Spleen (tissue), 11 donors: ENCODE data around the gene GPC3. TPM values are rescaled to one million over a fixed set of nuclear protein-coding genes. Genes with fewer than 3 reads are reported as not detected.

ENCODE experiments used
- DNase-seq: peaks from one replicate; pipeline ENCODE4 v3.0.0-alpha.2; 2020
- H3K27ac ChIP-seq, 8 donors: fragments of 200-600 bp; sonication (generic) in 7 of 8; 1 replicate in 4 of 8; 2 replicates in 4 of 8; pipeline versions ENCODE4 v1.5.0 to v1.8.0; 2016 to 2021; ENCODE audit warnings: inconsistent platforms in 4 of 8, mild to moderate bottlenecking in 4 of 8, moderate library complexity in 1 of 8
- H3K27me3 ChIP-seq, 7 donors: fragments of 200-600 bp; sonication (generic) in 6 of 7; replicated peaks in 1 of 7; 1 replicate in 4 of 7; 2 replicates in 3 of 7; pipeline versions ENCODE4 v1.5.0 to v1.8.0; 2016 to 2021; ENCODE audit warnings: inconsistent platforms in 3 of 7, mild to moderate bottlenecking in 1 of 7
- H3K36me3 ChIP-seq, 6 donors: fragments of 200-600 bp; sonication (generic) in 5 of 6; 1 replicate in 4 of 6; 2 replicates in 2 of 6; pipeline versions ENCODE4 v1.5.0 to v1.8.0; 2016 to 2021; ENCODE audit warnings: inconsistent platforms in 2 of 6
- H3K4me1 ChIP-seq, 6 donors: fragments of 200-600 bp; sonication (generic) in 5 of 6; 1 replicate in 3 of 6; 2 replicates in 3 of 6; pipeline versions ENCODE4 v1.5.0 to v1.8.0; 2016 to 2021; ENCODE audit warnings: inconsistent platforms in 3 of 6
- H3K4me3 ChIP-seq, 8 donors: fragments of 200-600 bp; sonication (generic) in 7 of 8; 1 replicate in 4 of 8; 2 replicates in 4 of 8; pipeline versions ENCODE4 v1.5.0 to v1.8.0; 2016 to 2021; ENCODE audit warnings: inconsistent platforms in 4 of 8, mild to moderate bottlenecking in 4 of 8, moderate library complexity in 2 of 8
- H3K9me3 ChIP-seq, 8 donors: fragments of 200-600 bp; sonication (generic) in 7 of 8; 1 replicate in 4 of 8; 2 replicates in 4 of 8; pipeline versions ENCODE4 v1.5.0 to v1.8.0; 2016 to 2021; ENCODE audit warnings: inconsistent platforms in 4 of 8
- POLR2A ChIP-seq, 3 donors: fragments of 450-650 bp; IDR thresholded peaks; one replicate each; pipeline ENCODE4 v1.5.1; 2017; ENCODE audit warnings: antibody characterized with exemption in 3 of 3, mild to moderate bottlenecking in 1 of 3
- POLR2AphosphoS5 ChIP-seq, 3 donors: sonication (generic); formaldehyde crosslinking; IDR thresholded peaks; one replicate each; pipeline ENCODE4 v1.5.1; 2017; ENCODE audit warnings: antibody characterized with exemption in 3 of 3
- WGBS, 5 donors: extraction: QIAGEN DNeasy Blood & Tissue Kit in 3 of 5; methylation state at CpG; one replicate each; pipeline versions ENCODE4 v1.1.5 to v1.1.7; 2013 to 2018; 5-methylcytosine and 5-hydroxymethylcytosine counted together
- intact Hi-C: fragments of 100-400 bp; cut with DNase I; formaldehyde crosslinking; loops from one replicate; pipeline ENCODE4 v1.15.0; 2023; ENCODE audit warnings: low total_unique reads
- polyA plus RNA-seq, 3 donors: library from polyadenylated mRNA; stranded (reverse); fragments of 200-250 nt; gene quantifications; one replicate each; pipeline ENCODE4 v1.2.1, GENCODE V29; 2013
- total RNA-seq, 7 donors: library from RNA; depleted of rRNA in 3 of 7; stranded (reverse); fragments of >200 nt in 3 of 7; fragmentation: NEBNext Ultra II Directional in 4 of 7; extraction: Animal tissue kit (Norgen Biotek cat#: 25700) in 4 of 7; gene quantifications; one replicate each; pipeline versions ENCODE4 v1.1.0 to v1.2.1, GENCODE V29; 2016 to 2021
- TF ChIP-seq, protein P1 (sequence below), 11 experiments: fragments of 200-600 bp in 7 of 11; fragments of 450-650 bp in 4 of 11; sonication (generic) in 4 of 11; IDR thresholded peaks in 8 of 11; conservative IDR thresholded peaks in 3 of 11; 1 replicate in 7 of 11; 2 replicates in 4 of 11; pipeline versions ENCODE4 v1.4.0 to v1.8.0; 2016 to 2021; ENCODE audit warnings: antibody characterized with exemption in 11 of 11, inconsistent platforms in 4 of 11, mild to moderate bottlenecking in 1 of 11
- donor health status: healthy with polysubstance abuse.
- donor health status: DM: no; HTN: no; CAD: no; lungs with moderate emphysema.
- donor health status: DM: no; HTN: no; CAD: no.
- donor health status: Bipolar disorder and iron deficiency.
- donor health status: healthy.
- donor health status: DM: no; HTN: no; CAD: no.
- donor health status: DM: yes; HTN: yes; CAD: no.

GPC3 gene
- total and polyA plus RNA-seq, 10 donors: 0.41 to 3.3 (median 1.5) TPM

DNA sequence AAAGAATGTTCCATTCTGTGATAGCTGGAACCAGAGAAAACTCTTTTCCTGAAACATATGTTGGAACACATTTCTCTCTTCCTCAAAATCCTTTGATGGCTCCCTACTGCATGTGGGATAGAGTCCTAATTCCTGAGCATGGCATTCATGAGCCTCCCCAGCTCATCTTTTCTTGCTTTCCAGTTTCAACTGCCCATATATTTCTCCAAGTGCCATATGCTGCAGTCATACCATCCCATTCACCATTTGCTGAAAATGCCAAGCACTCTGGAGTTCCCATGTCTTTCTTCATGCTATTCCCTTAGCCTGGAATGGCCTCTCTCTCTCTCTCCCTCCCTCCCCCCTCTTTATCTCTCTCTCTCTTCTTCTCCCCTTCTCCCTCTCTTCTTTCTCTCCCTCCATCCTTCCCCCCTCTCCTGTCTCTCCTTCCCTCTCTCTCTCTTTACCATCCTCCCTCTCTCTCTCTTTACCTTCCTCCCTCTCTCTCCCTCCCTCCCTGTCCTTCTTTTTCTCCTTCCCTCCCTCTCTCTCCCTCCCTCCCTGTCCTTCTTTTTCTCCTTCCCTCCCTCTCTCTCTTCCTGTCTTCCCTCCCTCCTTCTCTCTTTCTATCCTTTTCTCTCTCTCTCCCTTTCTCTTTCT lies 436.0 kb downstream of the GPC3 start:
- Histone ChIP-seq H3K4me3 (no peak overlapping the region), H3K36me3 (no peaks in the 10 kb centered on the region), H3K27ac (no peak overlapping the region), H3K27me3 (no peaks in the 10 kb centered on the region), H3K4me1 (no peaks in the 10 kb centered on the region), H3K9me3 (peaks cover 0 to 2% (median 0%) of the 10 kb centered on the region in 8 donors)
- TF ChIP-seq, protein P1, sequence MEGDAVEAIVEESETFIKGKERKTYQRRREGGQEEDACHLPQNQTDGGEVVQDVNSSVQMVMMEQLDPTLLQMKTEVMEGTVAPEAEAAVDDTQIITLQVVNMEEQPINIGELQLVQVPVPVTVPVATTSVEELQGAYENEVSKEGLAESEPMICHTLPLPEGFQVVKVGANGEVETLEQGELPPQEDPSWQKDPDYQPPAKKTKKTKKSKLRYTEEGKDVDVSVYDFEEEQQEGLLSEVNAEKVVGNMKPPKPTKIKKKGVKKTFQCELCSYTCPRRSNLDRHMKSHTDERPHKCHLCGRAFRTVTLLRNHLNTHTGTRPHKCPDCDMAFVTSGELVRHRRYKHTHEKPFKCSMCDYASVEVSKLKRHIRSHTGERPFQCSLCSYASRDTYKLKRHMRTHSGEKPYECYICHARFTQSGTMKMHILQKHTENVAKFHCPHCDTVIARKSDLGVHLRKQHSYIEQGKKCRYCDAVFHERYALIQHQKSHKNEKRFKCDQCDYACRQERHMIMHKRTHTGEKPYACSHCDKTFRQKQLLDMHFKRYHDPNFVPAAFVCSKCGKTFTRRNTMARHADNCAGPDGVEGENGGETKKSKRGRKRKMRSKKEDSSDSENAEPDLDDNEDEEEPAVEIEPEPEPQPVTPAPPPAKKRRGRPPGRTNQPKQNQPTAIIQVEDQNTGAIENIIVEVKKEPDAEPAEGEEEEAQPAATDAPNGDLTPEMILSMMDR (IDR thresholded peaks at IDR 0.05 in 8 of 11, conservative IDR thresholded peaks at IDR 0.05 in 3 of 11): no peak
- TF ChIP-seq POLR2AphosphoS5 (IDR thresholded peaks at IDR 0.05): no peak
- no peak for TF ChIP-seq POLR2A (IDR thresholded peaks at IDR 0.05)
- intact Hi-C loops: no loop called here
- DNase-seq: no peak

DNA sequence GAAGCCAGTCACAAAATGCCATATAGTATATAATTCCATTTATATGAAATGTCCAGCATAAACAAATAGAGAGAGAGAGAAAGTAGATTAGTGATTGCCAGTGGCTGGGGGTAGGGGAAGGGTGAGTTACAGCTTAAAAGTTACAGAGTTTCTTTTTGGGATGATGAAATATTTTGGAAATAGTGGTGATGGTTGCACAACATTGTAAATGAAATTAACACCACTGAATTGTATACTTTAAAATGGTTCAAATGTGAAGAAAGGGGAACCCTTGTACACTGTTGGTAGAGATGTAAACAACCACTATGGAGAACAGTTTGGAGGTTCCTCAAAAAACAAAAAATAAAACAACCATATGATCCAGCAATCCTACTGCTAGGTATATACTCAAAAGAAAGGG lies 439.0 kb downstream of the GPC3 start:
- Histone ChIP-seq H3K27ac (no peak overlapping the region), H3K27me3 (no peaks in the 10 kb centered on the region), H3K9me3 (no peaks in the 10 kb centered on the region), H3K4me3 (no peak overlapping the region), H3K36me3 (no peaks in the 10 kb centered on the region), H3K4me1 (no peaks in the 10 kb centered on the region)
- intact Hi-C loops: no loop called here
- no peak for DNase-seq
- TF ChIP-seq, protein P1 (IDR thresholded peaks at IDR 0.05 in 8 of 11, conservative IDR thresholded peaks at IDR 0.05 in 3 of 11): no peak
- TF ChIP-seq POLR2A (IDR thresholded peaks at IDR 0.05) (no peak), POLR2AphosphoS5 (IDR thresholded peaks at IDR 0.05) (no peak)

DNA sequence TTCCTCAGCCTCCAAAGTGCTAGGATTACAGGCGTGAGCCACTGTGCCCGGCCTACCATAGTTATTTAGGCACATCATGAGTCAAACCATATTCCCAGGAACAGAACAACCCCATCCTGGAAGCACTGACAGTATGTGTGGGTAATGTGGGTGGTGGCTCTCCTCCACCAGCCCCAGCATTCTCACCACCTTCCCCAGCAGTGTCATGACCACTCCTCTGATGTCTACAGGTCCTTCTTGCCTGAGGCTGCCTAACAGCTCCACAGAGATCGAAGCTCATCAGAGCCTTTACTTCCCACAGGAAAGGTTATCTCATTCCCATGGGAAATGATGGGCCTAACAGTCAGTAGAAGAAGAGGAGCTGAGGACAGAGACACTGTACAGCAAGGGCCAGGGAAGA lies 440.6 kb downstream of the GPC3 start:
- 79 to 96% (median 84%) methylated on average over 3 of the region's 3 CpGs for WGBS, 5 donors
- Histone ChIP-seq H3K4me3 (no peak overlapping the region), H3K9me3 (no peaks in the 10 kb centered on the region), H3K27me3 (no peaks in the 10 kb centered on the region), H3K27ac (no peak overlapping the region), H3K36me3 (no peaks in the 10 kb centered on the region), H3K4me1 (no peaks in the 10 kb centered on the region)
- intact Hi-C loops: no loop called here
- no peak for DNase-seq
- TF ChIP-seq POLR2A (IDR thresholded peaks at IDR 0.05) (no peak), POLR2AphosphoS5 (IDR thresholded peaks at IDR 0.05) (no peak)
- TF ChIP-seq, protein P1 (IDR thresholded peaks at IDR 0.05 in 8 of 11, conservative IDR thresholded peaks at IDR 0.05 in 3 of 11): no peak

DNA sequence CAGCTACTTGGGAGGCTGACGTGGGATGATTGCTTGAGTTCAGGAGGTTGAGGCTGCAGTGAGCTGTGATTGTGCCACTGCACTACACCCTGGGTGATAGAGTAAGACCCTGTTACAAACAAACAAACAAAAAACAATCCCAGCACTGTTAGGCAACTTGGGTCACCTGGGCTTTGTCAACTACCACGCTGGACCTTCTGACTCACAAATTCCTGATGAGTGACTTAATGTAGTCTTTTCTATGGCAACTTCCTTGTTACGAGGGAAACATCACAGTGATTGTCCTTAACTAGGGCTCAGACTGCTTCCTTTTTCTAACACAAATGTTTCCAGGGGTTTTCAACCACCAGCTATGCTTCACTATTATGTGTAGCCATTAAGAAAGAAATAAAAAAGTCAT lies 441.3 kb downstream of the GPC3 start:
- DNase-seq: no peak
- no peaks in the 10 kb centered on the region for H3K4me1 ChIP-seq
- H3K27ac ChIP-seq: no peak overlapping the region
- no peaks in the 10 kb centered on the region for H3K27me3 ChIP-seq
- no peaks in the 10 kb centered on the region for H3K36me3 ChIP-seq
- WGBS, 5 donors: 32 to 57% (median 51%) methylated on average over 3 of the region's 3 CpGs
- intact Hi-C loops: no loop called here
- TF ChIP-seq POLR2A (IDR thresholded peaks at IDR 0.05) (no peak), POLR2AphosphoS5 (IDR thresholded peaks at IDR 0.05) (no peak)
- TF ChIP-seq, protein P1 (IDR thresholded peaks at IDR 0.05 in 8 of 11, conservative IDR thresholded peaks at IDR 0.05 in 3 of 11): no peak
- no peaks in the 10 kb centered on the region for H3K9me3 ChIP-seq
- H3K4me3 ChIP-seq: no peak overlapping the region
